Body of pancreas (tissue), 4 donors: ENCODE measurements around the gene UQCRFS1.

Source experiments
- POLR2A ChIP-seq, 3 donors: fragments of 450-650 bp; IDR thresholded peaks; one replicate each; pipeline ENCODE4 v1.6.1; 2016; ENCODE audit warnings: antibody characterized with exemption in 3 of 3, mild to moderate bottlenecking in 2 of 3
- TF ChIP-seq, protein P1 (sequence below), 7 experiments: fragments of 450-650 bp in 4 of 7; fragments of 200-600 bp in 3 of 7; sonication (generic) in 3 of 7; IDR thresholded peaks; one replicate each; pipeline ENCODE4 v1.5.1; 2016 to 2019; ENCODE audit warnings: antibody characterized with exemption in 7 of 7

DNA sequence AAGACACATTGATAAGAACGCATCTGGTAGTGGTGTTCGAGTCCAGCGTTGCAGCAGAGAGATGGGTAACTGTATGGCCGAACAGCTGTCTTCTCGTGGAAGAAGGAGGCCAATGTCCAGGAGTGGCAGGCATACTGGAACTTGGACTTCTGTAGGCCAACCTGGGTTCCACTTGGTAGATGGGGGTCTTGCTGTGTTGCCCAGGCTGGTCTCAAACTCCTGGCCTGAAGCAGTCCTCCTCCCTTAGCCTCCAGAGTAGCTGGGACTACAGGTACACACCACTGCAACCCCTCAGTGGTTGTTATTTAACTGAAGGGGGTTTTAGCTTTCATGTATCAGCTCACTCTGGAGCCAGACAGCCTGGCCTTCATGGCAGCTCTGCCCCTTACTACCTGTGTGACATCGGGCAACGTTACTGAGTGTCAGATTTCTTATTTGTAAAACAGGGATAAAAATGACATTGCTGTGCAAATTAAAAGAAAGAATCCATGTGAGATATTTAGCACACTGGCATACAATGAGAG lies 2.4 kb upstream of the UQCRFS1 start:
- TF ChIP-seq, protein P1, sequence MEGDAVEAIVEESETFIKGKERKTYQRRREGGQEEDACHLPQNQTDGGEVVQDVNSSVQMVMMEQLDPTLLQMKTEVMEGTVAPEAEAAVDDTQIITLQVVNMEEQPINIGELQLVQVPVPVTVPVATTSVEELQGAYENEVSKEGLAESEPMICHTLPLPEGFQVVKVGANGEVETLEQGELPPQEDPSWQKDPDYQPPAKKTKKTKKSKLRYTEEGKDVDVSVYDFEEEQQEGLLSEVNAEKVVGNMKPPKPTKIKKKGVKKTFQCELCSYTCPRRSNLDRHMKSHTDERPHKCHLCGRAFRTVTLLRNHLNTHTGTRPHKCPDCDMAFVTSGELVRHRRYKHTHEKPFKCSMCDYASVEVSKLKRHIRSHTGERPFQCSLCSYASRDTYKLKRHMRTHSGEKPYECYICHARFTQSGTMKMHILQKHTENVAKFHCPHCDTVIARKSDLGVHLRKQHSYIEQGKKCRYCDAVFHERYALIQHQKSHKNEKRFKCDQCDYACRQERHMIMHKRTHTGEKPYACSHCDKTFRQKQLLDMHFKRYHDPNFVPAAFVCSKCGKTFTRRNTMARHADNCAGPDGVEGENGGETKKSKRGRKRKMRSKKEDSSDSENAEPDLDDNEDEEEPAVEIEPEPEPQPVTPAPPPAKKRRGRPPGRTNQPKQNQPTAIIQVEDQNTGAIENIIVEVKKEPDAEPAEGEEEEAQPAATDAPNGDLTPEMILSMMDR (IDR thresholded peaks at IDR 0.05) = no peak
- TF ChIP-seq POLR2A (IDR thresholded peaks at IDR 0.05) = no peak
